GM12891 (cell line): ENCODE results near the gene NT5DC1.

Experiments
- DNase-seq: peaks from one replicate; pipeline ENCODE4 v3.0.0; 2011; ENCODE audit warnings: low spot score; ENCODE audit not compliant: insufficient read length
- FAIRE-seq: peaks from 2 replicates; lab custom pipeline; 2011; peaks lifted over from hg19 to GRCh38; lab: Jason Lieb, UNC
- SPI1 ChIP-seq: IDR thresholded peaks from 2 replicates; pipeline ENCODE4 v1.6.1; 2011; ENCODE audit warnings: low read depth, low read length, control low read depth
- TAF1 ChIP-seq: IDR thresholded peaks from 2 replicates; pipeline ENCODE4 v1.6.1; 2011; ENCODE audit warnings: low read depth, low read length, control low read depth

The NT5DC1 gene

GRCh38 chr6:116298973-116299372 is 198.3 kb downstream of the NT5DC1 start:
- FAIRE-seq (no peak), DNase-seq (no peak)
- TF ChIP-seq TAF1 (no peak), SPI1 (peak; percentile 89)
